A549 treated with AZD2906 at 1 μM for 4 hours (cell line): Measurements from ENCODE around the gene SRSF5. TPM values are rescaled to one million over a fixed set of nuclear protein-coding genes. Genes with fewer than 3 reads are reported as not detected.

Experiments used
- total RNA-seq: library from RNA; stranded (reverse); fragments of 200-300 nt; extraction: Qiagen RNA extraction; gene quantifications from 5 replicates; pipeline ENCODE4 v1.2.3, GENCODE V29; 2022

SRSF5 gene
- total RNA-seq, result 208 to 366 TPM (median 248 TPM) in 5 replicates

DNA sequence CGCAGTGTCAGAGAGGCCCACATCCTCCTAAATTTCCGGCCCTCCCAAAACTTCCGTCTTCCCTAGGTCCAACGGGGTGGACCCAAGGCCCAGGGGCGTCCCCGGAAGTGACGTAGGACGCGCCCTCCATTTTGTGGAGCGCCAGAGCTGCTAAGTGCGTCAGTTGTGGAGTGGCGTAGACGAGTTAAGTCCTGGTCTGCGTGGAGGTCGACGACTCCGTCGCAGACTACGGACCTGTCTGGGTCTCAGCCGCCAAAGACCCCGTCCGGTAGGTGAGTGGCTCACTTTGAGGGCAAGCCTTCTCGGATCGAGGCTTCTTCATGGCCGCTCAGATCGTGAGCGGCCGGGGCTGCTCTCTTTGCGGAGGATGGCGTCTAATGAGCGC, at the start of gene SRSF5:
Gene SRSF5 (plus strand): TSS at position 159 of the 385 bp plus-strand sequence. CDS start 1,015 bp downstream, outside the sequence.

GRCh38 chr14:69796797-69797500, 30.0 kb downstream of the SRSF5 start, which contains the start of gene SLC10A1:
TSS of gene SLC10A1 (minus strand) at chr14:69797241. CDS start at chr14:69797155, 86 bp downstream.

Other genes starting within 250 kb of the SRSF5 start
- gene CCDC177, start 192.3 kb upstream of the SRSF5 start, total RNA-seq, result 0.02 to 0.05 TPM (median 0.03 TPM) in 5 replicates
- 6.7 to 7.8 TPM (median 7.1 TPM) in 5 replicates for gene SUSD6, start 155.5 kb upstream of the SRSF5 start, total RNA-seq
- gene SLC10A1, start 30.1 kb downstream of the SRSF5 start, total RNA-seq, result not detected in 5 replicates
- gene SMOC1, start 112.3 kb downstream of the SRSF5 start, total RNA-seq, result 15.9 to 22.8 TPM (median 18.2 TPM) in 5 replicates